HG03095 (cell line): ENCODE data around the gene SMG7.

Source experiments
- ATAC-seq: cut with Tn5 transposase; IDR thresholded peaks from one replicate; pipeline ENCODE4 v1.9.1; 2021; ENCODE audit warnings: moderate library complexity; ENCODE audit not compliant: unreplicated experiment

The SMG7 gene

DNA sequence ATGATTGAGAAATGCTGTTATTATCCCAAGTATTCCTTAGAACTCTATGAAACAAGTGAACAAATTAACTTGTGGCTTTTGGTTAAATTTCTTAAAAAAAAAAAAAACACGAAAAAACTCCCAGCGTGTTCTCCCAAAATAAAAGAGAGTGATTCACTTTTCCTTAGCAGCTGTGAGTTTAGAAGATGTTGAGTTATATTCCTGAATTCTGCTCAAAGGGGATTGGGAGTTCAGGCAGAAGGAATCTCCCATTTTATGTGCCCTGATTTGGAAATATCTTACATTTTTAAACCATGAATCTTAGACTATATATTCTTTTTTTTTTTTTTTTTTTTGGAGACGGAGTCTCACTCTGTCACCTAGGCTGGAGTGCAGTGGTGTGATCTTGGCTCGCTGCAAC, 34.3 kb downstream of the SMG7 start:
- no peak for ATAC-seq

DNA sequence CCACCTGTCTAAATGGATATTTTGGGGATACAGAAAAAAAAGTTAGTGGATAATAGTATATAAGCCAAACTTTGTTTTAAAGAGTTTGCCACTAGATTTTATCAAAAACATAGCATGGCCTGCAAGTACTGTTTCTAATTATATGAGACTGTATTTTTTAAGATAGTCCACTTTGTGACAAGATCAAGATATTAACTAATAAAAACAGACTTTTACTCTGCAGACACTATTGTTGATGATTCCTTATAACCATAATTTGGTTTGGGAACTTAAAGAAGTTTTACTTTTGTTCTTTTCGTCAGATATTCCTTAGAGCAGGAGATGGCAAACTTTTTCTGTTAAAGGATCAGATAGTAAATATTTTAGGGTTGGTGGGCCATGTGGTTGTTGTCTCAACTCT, 36.4 kb downstream of the SMG7 start:
- ATAC-seq: no peak

DNA sequence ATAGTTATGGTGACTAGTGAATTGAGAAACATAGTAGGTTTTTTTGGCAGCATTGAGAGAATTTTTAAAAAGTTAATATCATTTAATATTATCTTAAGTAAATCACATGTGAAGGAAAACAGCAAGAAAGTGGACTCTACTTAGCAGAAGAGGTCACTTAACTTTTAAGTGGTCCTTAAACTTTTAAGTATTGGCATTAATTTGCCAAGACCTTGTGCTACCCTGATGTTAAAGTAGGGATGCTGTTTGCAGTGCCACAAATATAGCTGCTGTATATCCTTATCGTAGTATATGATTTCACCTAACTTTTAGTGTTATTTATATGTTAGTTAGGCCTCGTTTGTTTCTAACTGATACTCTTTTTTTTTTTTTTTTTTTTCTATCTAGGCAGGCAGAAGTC, 40.2 kb downstream of the SMG7 start:
- ATAC-seq: no peak

DNA sequence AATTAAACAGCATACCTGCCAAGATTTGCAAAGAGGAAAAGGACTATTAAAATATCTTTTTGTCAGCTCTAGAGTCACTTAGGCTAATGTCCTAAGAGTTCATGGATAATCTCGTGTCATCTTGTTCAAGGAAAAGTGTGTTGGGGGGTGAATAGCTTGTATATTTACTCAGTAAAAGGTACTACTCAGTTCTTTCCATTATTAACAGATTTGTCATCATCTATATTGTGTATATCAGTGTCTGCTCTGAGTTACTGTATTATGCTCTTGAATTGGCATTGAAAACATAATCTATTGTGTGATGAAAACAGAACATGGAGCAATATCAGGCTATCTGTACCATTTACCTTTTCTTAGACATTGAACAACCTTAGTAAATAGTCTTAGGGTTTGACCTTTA, 41.9 kb downstream of the SMG7 start:
- ATAC-seq: no peak

DNA sequence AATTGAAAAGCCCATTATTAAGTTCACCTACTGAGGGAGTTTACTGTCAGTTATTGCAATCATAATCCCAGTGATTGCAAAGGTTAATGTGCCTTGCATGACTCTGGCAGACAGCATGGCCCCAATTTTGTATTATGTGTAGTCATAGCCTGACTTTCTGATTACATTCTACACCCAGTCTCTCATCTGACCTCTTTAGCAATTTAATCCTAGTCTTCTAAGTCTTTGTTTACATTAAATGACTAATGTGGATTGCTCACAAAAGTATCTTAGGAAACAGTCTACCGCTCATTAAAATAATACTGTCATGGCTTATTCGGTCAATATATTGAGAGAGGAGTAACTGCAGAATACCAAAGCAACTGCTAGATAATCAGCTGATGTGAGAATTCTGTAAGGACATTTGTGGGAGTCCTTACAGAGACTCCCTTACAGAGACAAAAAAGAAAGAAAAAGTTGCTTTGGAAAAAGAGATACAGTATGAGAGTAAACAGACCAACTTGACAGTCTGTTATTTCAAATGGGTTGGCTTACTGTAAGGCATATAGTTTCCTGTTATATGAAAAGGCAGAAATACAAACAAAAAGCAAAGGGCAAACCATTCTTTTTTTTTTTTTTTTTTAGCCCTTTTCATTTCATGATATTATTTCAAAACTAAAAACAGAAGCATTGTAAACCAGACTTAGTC, 42.8 kb downstream of the SMG7 start:
- ATAC-seq: no peak

DNA sequence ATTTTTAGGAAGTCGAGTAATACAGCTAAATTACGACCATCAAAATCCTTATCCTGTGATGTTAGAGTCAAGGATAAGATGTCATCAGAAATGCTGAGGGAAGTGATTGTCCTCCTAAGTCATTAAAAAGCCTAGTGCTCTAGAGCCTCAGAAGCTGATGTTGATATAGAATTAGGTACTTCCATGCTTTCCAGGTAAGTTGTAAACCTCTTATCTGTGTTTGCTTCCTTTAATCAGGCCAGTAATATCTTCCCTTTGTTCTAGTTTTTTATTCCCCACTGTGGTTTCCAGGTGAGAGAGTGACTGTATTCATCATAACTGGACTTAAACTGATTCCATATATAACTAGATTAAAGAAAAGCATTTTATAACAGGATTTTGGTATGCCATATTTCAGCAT, 44.4 kb downstream of the SMG7 start:
- no peak for ATAC-seq

DNA sequence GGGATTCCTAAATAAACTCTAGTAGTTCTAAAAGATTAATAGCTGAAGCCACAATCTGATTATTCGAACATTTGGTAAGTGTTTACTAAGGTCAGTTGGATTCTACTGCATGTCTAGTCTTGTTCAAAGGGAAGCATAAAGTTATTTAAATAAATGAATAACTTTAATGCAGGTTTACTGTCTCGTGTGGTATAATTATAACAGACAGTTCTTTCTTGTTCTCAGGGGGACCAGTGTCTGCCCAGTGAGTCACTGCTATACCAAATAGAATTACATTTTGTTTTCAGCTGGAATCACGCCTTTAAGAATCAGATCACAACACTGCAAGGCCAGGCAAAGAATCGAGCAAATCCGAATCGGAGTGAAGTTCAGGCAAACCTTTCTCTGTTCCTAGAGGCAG, 45.1 kb downstream of the SMG7 start:
- ATAC-seq: no peak

DNA sequence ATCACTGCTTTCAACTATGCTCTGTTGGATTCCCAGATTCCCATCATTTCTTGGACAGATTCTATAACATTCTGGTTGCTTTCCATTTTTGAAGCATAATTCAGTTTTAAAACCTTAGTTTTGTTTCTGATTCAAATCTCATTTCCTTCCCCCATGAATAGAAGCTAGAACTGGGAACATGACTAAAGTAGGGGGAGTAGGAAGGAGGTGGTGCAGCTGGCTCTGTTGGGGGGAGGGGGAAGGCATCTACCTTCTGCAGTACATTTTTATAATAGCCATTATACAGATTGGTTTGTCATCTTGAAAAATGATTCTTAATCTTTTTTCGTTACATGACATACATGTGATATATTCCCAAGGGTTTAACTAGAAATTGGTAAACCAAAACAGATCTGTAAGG, 48.1 kb downstream of the SMG7 start:
- ATAC-seq: no peak

DNA sequence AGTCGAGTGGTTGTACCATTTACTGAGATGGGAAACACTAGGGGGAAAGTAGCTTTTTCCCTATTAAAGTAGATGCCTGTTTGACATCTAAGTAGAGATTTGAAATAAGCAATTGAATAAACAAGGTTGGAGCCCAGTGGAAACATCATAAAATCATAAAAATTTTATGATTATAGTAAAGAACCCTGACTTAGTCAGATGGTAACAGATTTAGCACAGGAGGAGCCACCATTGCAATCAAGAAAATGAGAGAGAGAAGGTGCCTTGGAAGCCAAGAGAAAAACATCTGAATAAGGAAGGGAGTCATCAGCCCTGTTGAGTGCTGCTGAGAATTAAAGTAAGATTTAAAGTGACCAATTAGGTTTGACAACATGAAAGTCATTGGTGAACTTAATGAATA, 49.8 kb downstream of the SMG7 start:
- ATAC-seq: no peak

DNA sequence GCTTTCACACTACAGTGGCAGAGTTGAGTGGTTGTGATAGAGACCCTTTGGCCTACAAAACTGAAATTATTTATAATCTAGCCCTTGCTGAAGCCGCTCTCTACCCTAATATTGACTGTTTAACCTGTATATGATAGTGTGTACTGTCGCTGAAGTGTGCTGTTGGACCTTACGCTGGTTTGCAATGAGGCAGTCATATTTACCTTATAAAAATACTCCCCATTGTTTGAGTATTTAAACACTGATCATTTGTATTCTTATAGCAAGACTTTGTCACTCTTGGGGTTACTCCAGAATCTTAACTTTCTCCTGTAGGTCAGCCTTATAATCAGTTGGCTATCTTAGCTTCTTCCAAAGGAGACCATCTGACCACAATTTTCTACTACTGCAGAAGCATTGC, 56.3 kb downstream of the SMG7 start:
- no peak for ATAC-seq

DNA sequence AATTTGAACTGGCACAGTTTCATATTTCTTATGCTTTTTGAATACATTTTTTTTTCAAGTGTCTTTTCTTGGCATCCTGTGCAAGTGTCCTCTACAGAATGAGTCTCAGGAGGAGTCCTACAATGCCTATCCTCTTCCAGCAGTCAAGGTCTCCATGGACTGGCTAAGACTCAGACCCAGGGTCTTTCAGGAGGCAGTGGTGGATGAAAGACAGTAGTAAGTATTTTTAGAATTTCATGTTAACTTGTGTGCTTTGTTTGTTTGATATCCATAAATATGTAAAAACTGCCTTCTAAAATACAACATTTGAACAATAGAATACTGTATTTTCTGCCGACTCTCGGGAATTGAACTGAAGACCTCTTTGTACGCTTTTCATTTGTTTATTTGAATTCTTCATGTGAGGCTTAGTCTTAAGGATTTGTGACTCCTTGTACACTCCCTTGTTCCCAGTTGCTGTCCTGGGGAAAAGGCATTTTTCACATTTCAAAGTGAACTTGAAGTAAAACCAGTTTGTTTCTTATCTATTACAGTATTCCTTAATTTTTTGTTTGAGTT, 61.4 kb downstream of the SMG7 start:
- ATAC-seq: no peak

DNA sequence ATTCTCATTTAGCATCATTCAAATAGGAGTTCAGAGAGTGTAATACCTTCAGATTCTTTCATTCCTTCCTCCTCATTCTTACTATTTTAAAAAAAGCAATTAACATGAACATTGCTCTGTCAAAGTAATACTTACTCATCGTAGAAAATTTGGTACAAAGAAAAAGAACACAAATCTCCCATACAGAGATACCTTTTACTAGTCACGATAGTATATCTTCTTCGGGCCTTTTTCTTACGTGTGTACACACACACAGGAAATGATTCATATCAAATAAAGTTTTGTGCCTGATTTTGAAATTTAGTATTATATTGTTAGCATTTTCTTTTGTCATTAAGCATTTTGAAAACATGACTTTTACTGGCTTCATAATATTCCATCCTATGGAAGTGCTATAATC, 65.1 kb downstream of the SMG7 start:
- ATAC-seq: no peak

DNA sequence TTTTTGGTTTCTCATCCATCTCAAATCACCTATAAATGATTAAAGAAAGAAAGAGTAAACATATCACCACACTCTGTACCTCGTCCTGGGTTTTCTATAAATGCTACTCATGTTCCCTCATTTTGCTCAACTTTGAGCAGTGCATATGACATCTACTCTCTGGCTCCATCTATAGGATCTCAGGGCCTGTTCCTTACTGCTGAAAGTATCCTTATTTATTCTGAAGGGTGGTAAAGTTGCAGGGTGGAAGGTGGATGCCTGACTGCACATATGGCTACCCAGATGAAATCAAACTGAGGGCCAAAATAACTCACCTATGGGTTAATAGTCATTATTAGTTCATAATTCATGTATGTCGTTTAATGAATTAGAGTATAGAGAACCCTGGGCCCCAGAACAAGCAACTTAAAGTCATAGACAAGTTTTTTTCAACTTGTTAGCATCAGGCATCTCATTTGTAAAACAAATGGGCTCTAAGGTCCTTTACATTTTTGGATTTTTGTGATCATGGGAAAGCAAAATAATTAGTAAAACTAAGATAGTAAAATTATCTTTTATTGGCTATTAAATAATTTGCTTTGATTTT, 71.4 kb downstream of the SMG7 start:
- no peak for ATAC-seq

DNA sequence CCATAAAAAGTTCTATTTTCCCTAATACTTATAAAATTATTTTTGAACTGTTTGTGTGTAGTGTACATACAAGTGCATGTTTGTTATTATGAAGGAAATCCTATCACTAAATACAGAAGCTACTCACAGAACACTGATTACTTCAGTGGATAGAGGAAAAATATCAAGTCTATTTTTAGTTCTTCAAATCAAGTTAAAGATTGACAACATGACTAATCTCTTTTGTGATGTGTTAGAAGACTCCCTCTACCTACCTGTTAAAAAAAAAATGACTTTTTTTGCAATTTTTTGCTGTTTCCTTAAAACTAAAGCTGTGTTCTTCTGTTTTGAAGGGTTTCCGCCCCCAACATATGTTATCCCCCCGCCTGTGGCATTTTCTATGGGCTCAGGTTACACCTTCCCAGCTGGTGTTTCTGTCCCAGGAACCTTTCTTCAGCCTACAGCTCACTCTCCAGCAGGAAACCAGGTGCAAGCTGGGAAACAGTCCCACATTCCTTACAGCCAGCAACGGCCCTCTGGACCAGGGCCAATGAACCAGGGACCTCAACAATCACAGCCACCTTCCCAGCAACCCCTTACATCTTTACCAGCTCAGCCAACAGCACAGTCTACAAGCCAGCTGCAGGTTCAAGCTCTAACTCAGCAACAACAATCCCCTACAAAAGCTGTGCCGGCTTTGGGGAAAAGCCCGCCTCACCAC, 72.4 kb downstream of the SMG7 start:
- ATAC-seq: no peak

DNA sequence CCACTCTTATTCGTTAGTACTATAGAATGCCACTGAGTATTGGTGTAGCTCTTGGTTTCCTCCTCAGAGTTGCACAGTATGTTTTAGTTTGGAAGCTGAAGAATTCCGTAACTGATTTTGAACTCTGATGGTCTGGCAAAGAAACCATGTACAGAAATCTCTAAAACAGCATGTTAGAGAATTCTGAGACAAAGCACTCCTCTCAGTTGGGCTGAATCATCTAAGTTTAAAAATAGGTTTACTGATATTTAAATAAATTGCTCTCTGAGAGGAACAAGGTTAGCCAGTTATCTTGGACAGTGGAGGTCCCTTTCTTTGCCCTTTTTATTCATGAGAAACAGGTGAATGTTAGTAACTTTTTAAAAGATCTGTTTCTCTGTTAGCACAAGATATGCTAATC, 74.1 kb downstream of the SMG7 start:
- no peak for ATAC-seq

DNA sequence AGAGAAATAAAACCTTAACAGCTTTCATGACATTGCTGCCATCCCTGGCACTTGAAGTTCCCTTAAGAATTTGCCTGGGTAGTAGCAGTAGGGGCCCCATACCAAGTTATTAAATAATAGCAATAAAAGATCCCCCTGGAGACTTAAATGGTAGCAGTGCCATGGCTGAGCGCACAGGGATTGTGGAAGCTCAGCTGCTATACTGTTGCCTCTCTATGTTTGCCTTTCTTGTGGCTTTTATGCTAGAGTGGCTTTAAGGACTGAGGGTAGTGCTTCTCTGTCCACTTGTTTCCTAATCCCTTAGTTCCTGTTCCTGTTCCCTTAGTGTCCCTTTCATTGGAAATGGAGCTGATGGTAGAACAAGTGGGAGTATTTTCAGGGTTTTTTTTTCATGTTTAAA, 75.8 kb downstream of the SMG7 start:
- no peak for ATAC-seq

DNA sequence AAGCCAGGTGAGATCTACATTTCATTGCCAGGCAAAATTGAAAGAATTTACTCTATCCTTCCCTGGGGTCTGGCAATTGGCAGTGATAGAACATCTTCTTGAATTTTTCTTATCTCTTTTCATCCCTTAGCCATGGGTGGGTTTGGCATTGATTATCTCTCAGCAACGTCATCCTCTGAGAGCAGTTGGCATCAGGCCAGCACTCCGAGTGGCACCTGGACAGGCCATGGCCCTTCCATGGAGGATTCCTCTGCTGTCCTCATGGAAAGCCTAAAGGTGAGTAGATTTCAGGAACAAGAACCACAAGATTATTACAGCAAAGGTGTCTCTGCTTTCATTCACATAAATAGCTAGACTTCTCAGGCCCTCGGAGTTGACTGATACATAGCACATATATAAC, 78.6 kb downstream of the SMG7 start:
- ATAC-seq: no peak

DNA sequence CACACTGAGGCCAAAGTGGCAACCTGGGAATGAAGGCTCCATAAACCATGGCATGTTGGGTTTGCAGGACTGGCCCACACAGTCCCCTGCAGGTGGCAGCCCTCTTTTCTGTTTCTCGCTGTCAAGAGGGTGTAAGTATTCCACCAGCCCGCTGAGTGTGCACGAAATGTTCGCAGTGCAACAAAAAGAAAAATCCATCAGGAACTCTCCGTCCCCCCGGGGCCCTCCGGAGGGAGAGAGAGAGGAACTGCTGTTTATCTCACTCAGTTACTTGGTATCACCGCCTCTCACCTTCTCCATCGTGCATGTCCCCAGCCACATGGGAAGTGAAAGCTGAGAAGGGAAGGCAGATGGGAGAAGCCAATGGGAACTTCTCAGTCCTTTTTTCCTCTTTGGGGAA, 79.6 kb downstream of the SMG7 start:
- ATAC-seq: no peak

DNA sequence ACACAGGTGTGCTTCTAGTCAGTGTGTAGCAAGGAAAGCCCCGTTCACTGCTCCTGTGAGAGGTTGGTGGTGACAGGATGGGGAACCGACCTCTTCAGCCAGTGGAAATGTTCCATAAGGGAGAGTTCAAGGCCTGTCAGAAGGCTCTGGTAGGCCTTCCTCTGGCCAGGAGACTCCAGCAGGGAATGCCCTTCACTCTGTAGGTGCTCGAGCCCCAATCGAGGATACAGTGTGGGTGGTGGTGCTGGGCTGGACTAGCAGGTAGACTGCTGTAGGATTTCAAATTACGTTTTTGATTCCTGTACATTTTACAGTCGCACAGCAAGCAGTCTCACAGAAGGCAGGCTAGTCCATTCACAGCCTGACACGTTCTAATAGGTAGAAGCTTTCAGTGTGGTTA, 80.1 kb downstream of the SMG7 start:
- ATAC-seq: no peak

DNA sequence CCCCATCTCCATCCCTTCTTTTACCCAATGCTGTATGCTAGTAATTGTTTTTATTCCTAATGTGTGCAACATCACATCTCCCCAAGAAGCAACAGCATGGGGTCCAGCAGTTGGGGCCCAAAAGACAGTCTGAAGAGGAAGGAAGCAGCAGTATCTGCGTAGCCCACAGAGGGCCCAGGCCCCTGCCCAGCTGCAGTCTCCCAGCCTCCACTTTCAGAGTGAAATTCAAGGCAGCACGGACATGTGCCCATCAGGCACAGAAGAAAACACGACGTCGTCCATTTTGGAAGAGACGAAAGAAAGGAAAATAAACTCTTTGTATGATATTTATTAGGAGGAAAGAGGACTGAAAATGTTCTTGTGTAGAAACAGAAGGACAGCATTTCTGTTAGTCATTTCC, 80.6 kb downstream of the SMG7 start:
- ATAC-seq: no peak

DNA sequence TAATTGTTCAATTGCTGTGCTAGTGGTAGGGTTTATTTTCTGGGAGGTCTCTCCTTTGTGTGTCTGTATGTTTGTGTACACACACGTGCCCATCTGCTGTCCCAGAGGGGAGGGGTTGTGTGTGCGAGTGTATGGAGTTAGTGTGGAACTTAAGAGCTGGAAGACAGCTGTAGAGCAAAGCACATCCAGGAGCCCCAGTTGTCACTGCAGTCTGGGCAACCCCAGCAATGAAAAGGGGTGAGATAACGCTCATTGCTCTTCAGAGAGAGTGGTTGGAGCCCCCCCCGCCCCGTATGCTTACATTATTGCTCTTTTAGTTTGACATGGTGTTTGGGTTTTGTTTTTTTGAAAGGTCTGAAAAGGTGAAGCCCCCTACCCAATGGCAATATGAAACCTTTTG, 81.0 kb downstream of the SMG7 start:
- ATAC-seq: no peak

DNA sequence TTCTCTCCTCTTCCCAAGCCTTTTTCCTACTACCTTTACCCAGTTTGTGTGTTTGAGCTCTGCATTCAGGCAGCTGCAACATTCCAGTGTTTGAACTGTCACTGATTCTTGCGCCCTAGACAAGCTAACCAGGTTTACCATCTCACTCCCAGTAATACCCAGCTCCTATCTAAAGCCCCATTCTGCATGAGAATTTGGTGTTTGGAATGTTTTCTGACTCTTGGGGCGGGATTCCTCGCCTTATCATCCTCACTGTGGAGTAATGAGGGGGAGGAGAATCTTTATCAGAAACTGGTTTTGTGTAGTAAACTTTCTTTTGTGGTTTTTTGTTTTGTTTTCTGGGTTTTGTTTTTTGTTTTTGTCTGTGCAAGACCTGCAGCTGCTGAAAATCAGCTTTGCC, 81.5 kb downstream of the SMG7 start:
- no peak for ATAC-seq
